ENCODE data around the gene BCL2L2.

The BCL2L2 gene

GRCh38 chr14:23361320-23361719 is 54.7 kb downstream of the BCL2L2 start:
- no peak for DNase-seq (ENCODE audit: low read depth)
- TF ChIP-seq, protein P1, sequence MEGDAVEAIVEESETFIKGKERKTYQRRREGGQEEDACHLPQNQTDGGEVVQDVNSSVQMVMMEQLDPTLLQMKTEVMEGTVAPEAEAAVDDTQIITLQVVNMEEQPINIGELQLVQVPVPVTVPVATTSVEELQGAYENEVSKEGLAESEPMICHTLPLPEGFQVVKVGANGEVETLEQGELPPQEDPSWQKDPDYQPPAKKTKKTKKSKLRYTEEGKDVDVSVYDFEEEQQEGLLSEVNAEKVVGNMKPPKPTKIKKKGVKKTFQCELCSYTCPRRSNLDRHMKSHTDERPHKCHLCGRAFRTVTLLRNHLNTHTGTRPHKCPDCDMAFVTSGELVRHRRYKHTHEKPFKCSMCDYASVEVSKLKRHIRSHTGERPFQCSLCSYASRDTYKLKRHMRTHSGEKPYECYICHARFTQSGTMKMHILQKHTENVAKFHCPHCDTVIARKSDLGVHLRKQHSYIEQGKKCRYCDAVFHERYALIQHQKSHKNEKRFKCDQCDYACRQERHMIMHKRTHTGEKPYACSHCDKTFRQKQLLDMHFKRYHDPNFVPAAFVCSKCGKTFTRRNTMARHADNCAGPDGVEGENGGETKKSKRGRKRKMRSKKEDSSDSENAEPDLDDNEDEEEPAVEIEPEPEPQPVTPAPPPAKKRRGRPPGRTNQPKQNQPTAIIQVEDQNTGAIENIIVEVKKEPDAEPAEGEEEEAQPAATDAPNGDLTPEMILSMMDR (IDR thresholded peaks at IDR 0.05; ENCODE audit: low read depth, low read length, missing control alignments), result no peak

More at GRCh38 chr14:23361320-23361719, 54.7 kb downstream of the BCL2L2 start:
- no peak overlapping the region for H3K4me3 ChIP-seq (ENCODE audit: low read depth, low read length)
- in situ Hi-C loops (cut with HindIII; ENCODE audit: low sequenced_read_pairs), result no loop called here
